Fibroblast of gingiva (primary cell): ENCODE results near the gene MAPK8IP3.
A peak's percentile ranks its signal among the peaks of the same experiment; 100 is the strongest.

Experiments
- DNase-seq: peaks from one replicate; pipeline ENCODE4 v3.0.0-alpha.2; 2011; ENCODE audit warnings: low read depth

The MAPK8IP3 gene

DNA sequence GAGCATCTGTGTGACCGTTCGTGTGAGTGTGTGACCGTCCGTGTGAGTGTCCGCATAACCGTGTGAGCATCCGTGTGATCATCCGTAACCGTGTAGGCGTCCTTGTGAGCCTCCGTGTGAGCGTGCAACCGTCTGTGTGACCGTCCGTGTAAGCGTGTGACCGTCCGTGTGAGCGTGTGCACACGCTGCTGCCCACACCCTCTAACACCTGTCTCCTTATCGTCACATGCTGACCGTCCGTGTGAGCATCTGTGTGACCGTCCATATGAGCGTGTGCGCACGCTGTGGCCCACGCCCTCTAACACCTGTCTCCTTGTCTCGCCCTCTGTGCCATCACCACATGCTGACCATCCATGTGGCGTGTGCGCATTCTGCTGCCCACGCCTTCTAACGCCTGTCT, 34.2 kb downstream of the MAPK8IP3 start:
- DNase-seq = no peak

DNA sequence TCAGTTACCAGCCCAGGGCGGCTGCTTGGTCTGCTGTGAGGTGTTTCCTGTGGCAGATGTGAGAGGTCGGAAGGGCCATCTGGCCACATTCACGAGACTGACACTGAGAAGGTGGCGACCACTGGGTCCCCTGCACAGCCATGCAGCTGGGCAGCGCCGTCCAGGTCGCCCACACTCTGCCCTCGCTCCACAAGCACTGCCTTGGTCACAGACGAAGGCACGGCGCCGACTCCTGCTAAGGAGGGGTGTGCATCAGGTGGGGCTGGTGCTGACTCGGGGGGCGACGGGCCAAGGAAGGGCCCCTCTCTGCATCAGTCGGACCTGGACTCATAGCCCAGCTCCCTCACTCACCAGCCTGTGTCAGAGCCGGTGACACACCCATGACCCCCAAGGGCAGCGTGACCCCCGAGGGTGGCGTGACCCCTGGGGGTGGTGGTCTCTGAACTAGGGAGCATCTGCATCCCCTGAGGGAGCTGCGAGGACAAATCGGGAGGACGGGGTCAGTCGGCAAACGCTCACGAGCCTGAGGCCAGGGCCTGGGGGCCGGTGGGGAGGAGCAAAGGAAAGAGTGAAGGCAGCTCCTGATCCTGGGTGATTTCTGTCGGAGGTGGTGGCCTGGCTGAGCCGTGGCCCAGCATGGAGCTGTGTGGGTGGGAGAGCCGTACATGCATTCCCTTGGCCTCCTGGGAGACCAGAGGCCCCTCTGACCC, 34.9 kb downstream of the MAPK8IP3 start:
- DNase-seq = no peak

DNA sequence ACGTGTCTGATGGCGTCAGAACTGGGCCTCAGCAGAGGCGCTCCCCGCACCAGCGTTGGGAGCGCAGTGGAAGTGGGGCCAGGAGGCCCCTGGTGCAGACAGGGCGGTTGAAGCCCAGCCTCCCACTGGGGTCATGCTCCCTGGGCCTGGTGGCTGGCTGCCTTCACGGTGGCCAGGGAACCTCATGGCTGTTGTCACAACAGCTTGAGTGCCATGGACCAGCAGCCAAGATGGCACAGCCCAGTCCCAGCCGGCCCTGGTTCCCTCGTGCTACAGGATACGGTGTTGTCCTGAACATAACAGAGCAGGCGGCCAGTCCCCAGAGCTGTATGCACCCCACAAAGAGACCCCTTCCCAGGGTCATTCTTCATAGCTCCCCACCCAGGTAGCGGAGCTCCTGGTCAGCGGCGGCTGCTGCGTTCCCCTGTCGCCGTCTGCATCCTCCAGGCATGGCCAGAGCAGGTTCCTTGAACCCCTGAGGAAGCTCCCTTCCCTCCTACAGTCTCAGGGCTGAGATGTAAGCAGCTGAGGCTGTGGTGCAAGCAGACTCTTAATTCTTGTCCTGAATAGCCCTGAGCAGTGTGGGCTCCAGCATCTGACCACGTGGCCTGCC, 35.7 kb downstream of the MAPK8IP3 start:
- DNase-seq = no peak

GRCh38 chr16:1743376-1744337, 37.7 kb downstream of the MAPK8IP3 start:
- no peak for DNase-seq

GRCh38 chr16:1744338-1744840, 38.4 kb downstream of the MAPK8IP3 start:
- DNase-seq = no peak

- DNase-seq = peak; percentile 38
Observed at GRCh38 chr16:1745181-1745899, 39.3 kb downstream of the MAPK8IP3 start.

DNA sequence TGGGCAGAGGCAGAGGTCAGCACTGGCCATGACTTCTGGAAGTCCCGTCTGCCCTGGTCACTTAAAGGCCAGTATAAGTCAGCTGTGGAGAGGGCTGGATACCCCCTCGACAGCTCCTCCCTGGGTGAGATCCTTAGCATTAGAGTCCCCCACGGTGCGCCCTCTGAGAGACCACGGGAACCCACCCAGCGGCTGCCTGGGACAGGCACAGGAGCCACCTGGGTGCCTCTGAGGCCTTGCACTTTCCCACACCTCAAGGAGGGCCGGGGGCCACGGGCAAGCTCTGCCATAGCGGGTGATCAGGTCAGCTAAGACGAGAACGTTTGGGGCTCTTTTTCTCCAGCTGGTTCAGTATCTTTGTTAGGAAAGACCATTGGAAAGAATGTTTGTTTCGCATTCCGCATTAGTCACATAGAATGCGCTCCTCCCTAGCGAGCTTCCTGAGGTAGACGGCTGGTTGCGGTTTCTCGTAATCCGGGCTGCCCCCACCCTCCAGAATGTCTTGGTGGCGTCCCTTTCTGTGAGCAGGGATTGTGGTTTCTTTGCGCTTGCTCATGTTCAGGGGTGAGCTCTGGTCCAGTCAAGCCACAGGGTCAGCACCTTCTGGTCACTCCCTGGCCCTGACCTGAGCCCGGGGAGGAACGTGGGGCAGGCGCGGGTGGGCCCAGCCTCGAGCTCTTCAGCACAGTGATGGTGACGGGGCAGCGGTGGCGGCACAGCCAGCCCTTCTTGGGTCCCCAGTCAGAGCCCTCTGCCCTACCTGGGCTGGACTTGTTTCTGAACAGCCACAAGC, 40.1 kb downstream of the MAPK8IP3 start:
- DNase-seq = peak; percentile 56

GRCh38 chr16:1746693-1747195, 40.7 kb downstream of the MAPK8IP3 start:
- peak; percentile 24 for DNase-seq

GRCh38 chr16:1747934-1748333, 41.9 kb downstream of the MAPK8IP3 start:
- DNase-seq = no peak

- DNase-seq = no peak
Observed at GRCh38 chr16:1749152-1750117, 43.4 kb downstream of the MAPK8IP3 start.

GRCh38 chr16:1751946-1752345, 46.0 kb downstream of the MAPK8IP3 start:
- no peak for DNase-seq

GRCh38 chr16:1752853-1753252, 46.9 kb downstream of the MAPK8IP3 start:
- no peak for DNase-seq

GRCh38 chr16:1754204-1754603, 48.2 kb downstream of the MAPK8IP3 start:
- no peak for DNase-seq

DNA sequence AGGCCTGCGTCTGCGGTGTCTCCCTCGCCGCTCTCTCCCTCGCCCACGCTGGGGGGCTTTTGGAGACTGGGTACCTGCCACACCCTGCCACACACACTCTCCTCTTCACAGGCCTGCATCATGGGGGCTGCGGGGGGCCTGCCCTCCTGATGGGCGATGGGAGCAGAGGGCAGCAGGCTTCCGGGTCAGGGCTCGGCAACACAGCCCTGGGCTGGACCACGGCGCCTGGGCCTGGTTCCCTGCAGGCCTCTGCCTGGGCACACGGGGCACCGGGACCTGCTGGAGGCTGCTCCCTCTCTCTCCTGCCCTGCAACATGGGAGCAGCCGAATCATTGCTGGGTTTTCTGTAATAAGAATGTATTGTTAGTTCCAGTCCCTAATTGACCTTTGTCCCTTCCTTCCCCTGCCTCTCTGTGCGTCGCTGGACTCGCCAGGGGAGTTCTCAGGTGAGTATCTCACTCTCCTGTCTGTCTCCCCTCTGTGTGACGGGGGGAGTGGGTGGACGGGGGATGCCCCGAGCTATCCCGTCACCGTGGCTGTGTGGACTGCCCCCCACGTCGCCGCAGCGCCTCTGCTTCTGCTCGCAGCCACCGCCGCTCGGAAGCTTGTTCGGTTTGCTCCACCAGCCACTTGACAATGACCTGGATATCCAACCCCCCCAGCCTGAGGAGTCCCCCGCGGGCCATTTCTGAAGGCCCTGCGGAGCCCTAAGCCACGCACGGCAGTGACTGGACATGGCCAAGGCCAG, 51.9 kb downstream of the MAPK8IP3 start:
- DNase-seq = no peak

- no peak for DNase-seq
Observed at GRCh38 chr16:1758923-1759322, 52.9 kb downstream of the MAPK8IP3 start.

DNA sequence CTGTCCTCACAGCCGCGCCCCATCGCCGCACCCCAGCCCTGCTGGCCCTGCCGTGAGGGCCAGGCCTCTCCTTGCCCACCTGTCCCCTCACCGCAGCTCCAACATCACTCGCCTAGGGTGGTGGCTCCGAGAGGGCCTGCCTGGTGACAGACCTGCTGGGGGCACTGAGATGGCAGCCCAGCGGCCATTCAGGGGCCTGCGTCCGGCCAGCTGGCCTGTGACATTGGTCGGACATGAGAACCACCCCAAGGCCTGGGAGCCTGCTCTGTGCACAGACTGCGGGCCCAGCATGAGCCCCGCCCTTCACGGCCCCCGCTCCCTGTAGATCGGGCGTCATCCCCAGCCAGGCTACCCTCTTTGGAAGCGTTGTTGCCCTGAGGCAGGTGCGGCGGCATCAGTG, 53.5 kb downstream of the MAPK8IP3 start:
- DNase-seq = no peak

- no peak for DNase-seq
Observed at GRCh38 chr16:1760911-1761310, 54.9 kb downstream of the MAPK8IP3 start.

- DNase-seq = no peak
Observed at GRCh38 chr16:1761751-1762150, 55.8 kb downstream of the MAPK8IP3 start.
